ENCODE measurements around the gene SCN3B.

SCN3B gene

DNA sequence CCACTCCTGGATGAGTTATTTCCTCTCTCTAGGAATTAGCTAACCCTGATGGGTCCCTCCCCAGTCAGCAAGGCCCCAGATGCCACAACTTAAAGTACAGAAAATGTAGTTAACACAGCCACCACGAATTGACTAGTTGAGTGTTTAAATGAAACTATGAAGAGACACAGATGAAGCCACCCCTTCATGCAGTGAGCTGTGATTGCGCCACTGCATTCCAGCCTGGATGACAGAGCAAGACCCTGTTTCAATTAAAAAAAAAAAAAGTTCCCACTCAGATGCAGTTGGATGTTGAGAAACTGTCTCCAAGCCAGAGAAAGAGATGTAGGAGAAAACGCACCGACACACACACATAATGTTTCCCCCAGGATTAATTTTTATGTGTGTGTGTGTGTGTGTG, 53.3 kb downstream of the SCN3B start:
- no peak for DNase-seq

DNA sequence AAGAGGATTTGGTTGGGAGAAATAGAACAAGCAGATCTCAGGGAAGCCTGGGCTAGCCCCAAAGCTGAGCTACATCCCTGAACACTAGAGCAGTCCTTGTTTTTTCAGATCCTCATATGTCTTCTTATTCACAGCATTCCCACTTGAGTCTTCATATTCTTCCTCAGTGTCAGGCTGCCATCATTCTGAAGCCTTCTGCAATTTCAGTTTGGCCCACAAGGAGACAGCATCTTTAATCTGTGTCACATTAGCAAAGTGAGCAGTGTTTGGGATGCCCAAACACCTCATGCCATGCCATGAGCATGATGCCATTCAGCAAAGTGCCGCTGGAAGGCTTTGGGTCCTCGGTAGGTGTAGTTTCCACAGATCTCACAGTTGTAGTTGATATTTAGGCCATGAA, 56.6 kb downstream of the SCN3B start:
- no peak for DNase-seq

GRCh38 chr11:123594921-123595320, 59.5 kb downstream of the SCN3B start:
- DNase-seq: no peak

- DNase-seq: no peak
Observed at GRCh38 chr11:123594188-123594901, 60.1 kb downstream of the SCN3B start.

- DNase-seq: no peak
Observed at GRCh38 chr11:123593570-123593969, 60.9 kb downstream of the SCN3B start.

DNA sequence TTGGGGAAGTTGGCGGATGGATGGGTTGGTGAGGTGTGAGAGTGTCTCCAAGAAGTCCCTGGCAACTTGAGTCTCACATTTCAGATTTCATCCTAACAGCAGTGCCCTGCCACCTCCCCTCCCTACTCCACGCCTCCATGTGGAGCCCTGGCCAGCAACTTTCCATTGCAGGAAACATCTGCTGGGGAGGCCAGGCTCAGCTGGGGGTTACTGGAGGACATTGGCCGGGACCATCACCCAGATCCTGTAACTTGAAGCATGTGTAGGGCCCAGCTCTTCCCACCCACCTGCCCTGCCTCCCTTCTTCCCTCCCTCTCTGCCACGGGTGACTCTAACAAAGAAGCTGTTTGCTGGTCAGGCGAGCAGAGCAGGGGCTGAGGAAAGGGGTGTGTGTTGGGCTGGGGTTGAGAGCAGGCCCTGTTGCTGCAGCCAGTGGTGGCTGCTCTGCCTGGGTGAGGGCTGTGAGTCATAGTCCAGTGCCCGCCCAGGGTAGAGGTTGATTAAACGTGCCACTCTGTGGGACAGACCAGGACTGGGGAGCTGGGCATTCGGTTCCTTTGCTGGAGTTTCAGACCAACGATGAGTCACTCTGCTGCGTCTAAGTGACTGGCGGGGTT, 64.0 kb downstream of the SCN3B start:
- peak in 7 of 58 donors; percentile 14 to 57 (median 24) for DNase-seq

DNA sequence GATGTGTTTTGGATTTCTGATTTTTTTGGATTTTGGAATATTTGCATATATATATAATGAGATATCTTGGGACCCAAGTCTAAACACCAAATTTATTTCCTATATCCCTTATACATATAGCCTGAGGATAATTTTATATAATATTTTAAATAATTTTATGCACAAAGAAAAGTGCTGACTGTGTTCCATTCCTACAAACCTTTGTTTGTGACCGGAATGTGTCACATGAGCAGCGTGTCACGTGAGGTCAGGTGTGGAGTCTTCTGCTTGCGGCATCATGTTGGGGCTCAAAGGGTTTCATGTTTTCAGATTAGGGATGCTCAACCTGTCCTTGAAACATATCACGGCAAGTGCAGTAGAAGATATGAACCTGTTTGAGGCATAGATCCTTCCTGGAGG, 65.6 kb downstream of the SCN3B start:
- DNase-seq: no peak

GRCh38 chr11:123588117-123588863, 66.1 kb downstream of the SCN3B start:
- no peak for DNase-seq

- no peak for DNase-seq
Observed at GRCh38 chr11:123587559-123587958, 66.9 kb downstream of the SCN3B start.

GRCh38 chr11:123587044-123587443, 67.4 kb downstream of the SCN3B start:
- DNase-seq: no peak

DNA sequence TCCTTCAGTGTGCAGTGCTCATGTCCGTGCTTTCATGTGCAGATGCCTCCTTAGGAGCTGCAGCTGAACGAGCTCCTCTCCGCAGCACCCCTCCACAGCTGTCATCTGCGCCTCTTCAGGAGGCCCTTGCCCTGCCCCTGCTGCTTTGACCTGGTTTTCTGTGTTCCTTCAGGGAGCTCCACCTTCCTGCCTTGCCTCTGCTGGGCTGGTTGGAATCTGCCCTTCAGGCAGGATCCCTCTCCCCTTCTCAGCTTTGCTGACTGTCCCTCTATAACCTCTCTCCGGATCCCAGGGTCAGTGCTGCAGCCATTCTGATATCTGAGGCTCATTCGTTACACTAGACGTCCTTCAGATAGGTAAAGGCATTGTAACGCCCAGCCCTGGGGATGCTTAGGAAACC, 67.9 kb downstream of the SCN3B start:
- DNase-seq: no peak

DNA sequence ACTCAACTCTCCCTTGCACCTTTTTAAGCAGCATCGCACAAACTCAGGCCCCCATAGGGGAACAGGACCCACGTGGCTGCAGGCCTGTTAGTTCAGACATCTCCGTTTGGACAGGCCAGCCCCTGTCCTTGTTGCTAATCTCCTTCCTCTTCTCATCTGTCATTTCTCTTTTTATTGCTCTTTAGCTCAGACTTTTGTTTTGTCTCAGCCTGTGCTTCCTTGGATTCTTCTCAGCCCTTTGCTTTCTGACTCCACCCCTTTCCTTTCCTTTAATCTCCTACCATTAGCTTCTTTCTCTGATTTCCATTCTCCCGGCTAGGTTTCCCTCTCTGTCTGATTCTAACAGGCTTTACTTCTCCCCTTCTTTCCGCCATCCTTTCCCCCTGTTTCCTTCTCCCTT, 68.7 kb downstream of the SCN3B start:
- no peak for DNase-seq

GRCh38 chr11:123585206-123585605, 69.2 kb downstream of the SCN3B start:
- no peak for DNase-seq

- DNase-seq: no peak
Observed at GRCh38 chr11:123584737-123585136, 69.7 kb downstream of the SCN3B start.

DNA sequence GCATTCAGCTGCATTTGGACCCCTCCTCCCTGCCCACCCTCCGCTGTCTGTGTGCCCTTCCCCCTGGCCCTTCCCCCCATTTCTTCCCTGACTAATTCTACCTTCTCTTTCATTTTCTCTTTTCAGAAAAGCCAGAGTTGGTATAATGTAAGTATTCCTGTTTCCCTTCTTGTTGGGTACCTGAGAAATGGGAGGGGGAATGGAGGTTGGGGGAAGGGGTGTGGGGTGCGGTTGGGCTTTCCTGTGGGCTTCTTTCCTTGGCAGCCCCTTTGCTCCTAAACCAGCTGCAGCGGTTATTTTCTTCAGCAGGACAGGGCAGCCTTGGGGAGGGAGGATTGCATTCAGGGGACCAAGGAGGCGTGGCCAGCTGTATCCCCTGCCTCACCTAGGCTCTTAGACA, 70.2 kb downstream of the SCN3B start:
- DNase-seq: no peak

- DNase-seq: no peak
Observed at GRCh38 chr11:123582992-123583504, 71.4 kb downstream of the SCN3B start.

- DNase-seq: no peak
Observed at GRCh38 chr11:123581651-123582399, 72.6 kb downstream of the SCN3B start.

DNA sequence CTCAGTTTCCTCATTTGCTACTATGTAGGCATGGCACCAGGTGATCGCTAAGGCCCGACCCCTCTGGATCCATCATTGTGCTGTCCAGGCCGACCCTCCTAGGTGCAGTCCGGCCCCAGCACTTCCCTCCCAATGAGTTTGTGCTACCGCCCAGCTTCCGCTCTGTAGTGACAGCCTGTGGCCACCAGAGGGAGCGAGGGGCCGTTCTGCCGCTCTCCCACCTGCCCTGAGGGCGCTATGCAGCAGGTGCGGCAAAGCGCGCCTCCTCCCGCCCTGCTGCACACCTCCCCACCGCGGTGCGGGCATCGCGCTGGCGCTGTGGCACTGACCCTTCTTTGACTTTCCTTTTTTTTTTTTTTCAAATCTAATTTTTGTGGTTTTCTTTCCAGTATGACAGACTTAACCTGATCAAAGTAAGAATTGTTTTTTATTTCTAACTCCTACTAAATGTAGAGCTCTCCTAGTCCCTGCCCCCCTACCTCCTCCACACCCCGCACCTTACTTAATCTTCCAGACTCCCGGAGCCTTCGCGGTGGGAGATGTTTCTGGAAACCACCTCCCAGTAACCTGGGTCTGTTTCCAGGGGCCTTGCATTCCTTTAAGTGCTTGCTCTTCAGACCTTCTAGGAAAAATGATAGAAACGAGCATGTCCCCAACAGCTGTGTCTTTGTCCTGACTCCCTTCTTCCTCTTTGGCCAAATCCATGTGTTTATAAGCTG, 73.7 kb downstream of the SCN3B start:
- peak in 25 of 58 donors; percentile 12 to 67 (median 30) for DNase-seq

GRCh38 chr11:123580137-123580536, 74.3 kb downstream of the SCN3B start:
- DNase-seq: no peak

GRCh38 chr11:123579482-123579812, 75.0 kb downstream of the SCN3B start:
- DNase-seq: no peak
